Stimulated activated CD8-positive, alpha-beta memory T cell treated with anti-CD3 and anti-CD28 coated beads, Interleukin-15, amount 100 ng/mL, for 1 hour (primary cell): ENCODE data around the gene CHMP5.
A peak's percentile ranks its signal among the peaks of the same experiment; 100 is the strongest.

Experiments
- DNase-seq: peaks from one replicate; pipeline ENCODE4 v3.0.0-alpha.2; 2020; ENCODE audit warnings: low read depth

CHMP5 gene

DNA sequence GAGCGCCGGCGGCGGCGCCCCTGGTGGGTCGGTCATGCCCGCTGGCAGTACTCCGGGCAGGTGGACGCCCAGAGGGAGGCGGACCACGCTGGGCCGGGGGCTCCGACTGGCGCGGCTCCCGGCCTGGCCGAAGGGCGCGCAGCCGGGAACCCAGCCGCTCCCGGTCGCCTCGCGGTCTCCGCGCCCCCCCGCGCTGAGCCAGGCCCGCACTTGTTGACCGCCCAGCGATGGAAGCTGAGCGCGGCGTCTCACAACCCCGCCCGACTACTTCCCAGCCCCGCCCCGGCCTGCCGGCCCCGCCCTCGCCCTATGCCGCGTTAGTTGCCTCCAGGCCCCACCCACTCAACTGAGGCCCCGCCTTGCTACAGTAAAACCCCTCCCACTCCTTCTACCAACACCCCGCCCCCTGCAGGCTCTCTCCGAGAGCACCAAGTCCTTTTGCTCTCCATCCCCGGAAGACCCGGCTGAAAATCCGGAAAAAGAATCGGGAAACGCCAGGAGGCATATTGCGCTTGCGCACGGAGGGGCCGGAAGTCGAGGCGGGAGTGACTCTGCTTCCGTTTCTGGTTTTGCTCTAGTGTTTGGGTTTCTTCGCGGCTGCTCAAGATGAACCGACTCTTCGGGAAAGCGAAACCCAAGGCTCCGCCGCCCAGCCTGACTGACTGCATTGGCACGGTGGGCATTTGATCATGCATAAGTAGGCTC, at the start of gene CHMP5, which contains the start of gene BAG1:
Gene CHMP5, plus strand, starts transcription at position 577 of the 705 bp plus-strand sequence. Its CDS starts 30 bp downstream, at position 607.
Gene BAG1, minus strand, starts transcription at position 236 of the 705 bp plus-strand sequence.
- peak; percentile 100 for DNase-seq

DNA sequence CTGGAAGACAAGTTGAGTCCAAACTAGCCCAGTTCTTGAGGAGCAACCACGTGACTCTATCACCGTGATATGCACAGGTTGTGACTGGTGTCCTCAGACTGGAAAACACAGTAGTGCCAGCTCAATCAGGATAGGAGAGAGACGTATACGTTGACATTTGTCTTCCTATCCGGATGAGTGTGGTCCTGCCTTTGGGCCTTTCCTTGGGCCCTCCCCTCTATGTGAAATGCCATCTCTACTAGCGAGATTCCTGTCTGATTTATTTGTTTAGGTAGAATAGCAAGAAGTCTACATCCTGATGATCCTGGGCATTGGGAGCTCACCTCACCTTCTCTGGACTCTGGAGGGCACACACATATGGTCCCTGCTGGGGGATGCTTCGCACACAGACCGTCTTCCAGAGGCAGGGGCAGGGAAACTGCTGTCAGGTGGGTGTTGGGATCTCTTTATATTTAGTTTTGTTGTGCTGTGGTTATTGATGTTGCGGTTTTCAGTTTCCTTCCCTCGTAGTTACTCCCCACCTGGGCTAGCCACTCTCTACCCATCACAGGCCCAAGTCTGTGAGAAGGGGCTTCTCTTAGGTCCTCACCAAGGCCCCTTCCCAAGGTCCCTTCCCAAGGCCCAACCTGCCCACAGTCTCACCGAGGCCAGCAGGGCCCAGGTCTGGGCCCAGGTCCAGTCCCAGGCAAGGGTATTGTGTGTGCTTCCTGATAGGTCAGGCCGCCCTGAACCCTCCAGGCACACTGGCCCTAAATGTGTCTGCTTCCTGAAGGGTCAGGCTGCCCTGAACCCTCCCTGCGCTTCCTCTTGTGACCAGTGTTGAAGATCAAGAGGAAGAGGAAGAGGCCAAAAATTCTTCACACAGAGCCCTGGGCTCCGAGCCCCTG, 43.9 kb upstream of the CHMP5 start:
- DNase-seq, result no peak

DNA sequence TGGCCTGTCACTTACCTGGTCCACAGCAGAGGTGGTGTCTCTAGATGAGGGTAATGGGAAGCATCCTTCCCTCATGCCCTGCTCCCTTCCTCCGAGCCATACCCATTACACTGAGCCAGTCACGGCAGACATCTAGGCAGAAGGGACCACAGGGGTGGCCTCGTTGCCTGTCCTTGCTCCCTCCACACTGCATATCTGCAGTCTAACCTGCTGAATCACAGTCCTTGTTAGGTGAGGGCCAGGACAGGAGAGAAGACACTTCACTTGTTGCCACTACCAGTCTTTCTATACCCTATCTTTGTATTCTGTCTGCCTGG, 43.3 kb upstream of the CHMP5 start:
- no peak for DNase-seq

DNA sequence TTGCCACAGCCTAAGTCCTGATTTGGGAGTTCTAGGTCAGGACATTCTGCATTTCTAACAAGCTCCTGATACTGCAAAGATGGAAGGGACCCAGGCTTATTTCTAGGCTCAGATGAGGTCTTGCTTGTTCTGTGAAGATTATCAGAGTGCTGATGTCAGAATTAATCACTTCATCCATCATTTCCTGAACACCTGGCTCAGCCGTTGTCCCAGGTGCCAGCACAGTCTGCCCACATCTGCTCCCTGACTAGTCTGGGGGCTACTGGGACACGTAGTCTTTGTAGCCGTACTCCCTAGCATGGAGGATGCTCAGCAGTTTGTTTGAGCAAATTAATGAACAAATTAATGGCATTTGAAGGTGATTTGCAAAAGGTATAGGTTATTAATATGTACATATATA, 42.8 kb upstream of the CHMP5 start:
- no peak for DNase-seq

DNA sequence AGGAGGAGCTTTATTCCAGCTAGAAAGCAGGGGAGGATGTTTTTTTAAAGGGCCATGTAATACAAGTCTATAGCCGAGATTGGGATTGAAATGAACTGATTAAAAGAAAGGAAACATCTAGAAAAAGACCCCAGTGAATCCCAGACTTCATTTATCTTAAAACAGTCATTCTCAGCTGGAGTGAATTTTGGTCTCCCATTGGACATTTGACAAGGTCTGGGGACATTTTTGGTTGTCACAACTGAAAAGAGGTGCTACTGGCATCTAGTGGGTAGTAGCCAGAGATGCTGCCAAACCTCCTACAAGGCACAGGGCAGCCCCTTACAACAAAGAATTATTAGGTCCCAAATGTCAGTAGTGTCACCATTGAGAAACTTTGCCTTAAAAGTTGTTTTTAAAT, 41.2 kb upstream of the CHMP5 start:
- no peak for DNase-seq

DNA sequence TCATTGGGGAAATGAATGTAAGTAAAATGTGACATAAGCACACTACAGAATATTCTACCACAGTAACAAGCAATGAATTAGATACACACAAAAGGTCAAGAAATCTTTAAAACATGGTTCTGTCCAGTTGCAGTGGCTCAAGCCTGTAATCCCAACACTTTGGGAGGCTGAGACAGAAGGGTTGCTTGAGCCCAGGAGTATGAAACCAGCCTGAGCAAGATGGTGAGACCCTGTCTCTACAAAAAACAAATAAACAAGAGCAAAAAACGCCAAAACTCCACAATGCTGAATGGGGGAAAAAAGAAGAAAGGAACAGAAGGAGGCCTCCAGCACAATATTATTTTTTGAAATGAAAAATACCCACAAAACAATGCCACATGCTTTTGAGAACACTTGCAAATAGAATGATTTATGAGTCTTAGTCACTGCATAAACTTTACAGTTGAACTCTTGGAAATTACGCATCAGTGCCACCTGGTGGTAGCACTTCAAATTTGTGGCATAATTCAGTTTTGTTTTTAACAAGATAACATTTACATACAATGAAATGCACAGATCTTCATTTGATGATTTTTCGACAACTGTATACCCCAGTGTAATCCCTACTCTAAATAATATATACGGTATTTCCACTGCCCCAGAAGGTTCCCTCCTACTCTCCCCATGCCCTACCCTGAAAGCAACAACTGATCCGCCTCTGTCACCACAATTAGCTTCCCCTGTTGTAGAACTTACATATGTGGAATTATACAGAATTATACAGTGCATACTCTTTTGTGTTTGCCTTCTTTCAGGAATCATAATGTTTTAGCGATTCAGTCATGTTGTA, 39.3 kb upstream of the CHMP5 start:
- DNase-seq, result peak; percentile 51

DNA sequence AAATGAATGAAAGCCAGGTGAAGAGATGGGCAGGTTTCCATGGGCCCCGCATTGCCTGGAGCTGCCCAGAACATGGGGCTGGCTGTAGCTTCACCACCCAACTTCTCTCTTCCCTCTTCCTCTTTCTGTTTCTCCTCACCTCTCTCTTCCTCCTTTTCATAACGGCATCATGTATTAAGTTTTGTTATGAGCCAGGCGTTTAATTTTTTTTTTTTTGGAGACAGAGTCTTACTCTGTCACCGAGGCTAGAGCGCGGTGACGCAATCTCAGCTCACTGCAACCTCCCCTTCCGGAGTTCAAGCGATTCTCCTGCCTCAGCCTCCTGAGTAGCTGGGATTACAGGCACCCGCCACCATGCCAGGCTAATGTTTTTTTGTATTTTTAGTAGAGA, 37.8 kb upstream of the CHMP5 start:
- no peak for DNase-seq

DNA sequence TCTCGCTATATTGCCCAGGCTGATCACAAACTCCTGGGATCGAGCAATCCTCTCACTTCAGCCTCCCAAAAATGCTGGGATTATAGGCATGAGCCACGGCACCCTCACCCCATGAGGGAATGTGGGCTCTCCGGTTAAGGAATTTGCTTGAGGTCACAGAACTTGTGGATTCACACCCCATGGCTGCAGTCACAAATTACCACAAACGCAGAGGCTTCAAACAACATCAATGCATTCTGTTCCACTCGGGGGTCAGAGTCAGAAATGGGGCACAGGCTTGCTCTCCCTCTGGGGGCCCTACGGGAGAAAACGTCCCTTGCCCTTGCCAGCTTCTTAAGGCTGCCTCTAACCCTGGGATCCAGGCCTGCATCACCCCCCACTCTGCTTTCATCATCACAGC, 37.1 kb upstream of the CHMP5 start:
- no peak for DNase-seq

DNA sequence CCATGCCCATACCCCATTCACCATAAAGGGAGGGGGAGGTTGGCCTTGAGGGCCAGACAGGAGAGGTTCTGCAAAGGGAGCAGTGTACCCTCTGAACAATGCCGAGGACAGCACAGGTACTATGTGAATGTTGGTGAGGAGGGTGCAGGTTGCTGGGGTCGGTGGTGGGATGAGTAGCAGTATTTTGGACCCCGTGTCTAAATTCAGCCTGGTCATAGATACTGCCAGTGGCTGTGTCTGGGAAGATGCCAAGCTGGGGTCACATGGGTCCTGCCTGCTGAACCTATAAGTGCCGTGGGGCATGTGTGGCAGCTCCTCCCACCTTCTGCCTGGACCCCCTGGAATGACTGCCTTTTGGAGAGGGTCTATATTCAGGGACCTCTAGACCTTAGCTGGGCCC, 36.2 kb upstream of the CHMP5 start:
- no peak for DNase-seq

DNA sequence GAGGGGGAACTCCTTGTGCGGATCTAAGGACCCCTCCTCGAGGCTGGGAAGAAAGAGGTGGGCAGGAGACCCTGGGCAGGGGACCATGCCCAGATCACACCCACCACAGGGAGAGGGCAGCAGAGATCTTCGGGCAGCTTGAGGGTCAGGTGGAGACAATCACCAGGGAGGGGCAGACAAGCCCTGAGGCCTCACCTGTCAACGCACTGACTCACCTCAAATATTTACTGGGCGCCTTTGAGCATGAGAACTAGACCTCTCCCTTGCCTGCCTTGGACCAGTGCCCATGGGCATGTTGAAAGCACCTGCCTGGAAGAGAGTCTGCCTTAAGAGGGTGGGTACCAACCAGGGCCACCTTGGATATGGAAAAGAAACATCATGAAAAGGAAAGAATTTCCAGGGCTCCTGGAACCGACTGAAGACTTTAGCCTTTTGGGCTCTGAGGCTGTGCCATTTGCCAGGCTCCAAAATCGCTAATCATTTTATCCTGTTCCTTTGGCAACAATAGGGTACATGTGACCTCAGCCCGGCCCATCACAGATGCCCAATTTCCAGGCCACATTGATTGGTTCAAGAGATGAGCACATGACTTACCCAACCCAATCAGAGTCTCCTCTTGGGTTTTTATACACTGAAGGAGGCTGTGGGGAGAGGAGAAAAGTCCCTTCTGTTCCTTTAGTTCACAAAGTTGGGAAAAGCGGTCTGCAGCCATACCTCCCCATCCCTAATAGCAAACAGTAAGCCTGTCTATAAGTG, 35.3 kb upstream of the CHMP5 start:
- DNase-seq, result no peak

DNA sequence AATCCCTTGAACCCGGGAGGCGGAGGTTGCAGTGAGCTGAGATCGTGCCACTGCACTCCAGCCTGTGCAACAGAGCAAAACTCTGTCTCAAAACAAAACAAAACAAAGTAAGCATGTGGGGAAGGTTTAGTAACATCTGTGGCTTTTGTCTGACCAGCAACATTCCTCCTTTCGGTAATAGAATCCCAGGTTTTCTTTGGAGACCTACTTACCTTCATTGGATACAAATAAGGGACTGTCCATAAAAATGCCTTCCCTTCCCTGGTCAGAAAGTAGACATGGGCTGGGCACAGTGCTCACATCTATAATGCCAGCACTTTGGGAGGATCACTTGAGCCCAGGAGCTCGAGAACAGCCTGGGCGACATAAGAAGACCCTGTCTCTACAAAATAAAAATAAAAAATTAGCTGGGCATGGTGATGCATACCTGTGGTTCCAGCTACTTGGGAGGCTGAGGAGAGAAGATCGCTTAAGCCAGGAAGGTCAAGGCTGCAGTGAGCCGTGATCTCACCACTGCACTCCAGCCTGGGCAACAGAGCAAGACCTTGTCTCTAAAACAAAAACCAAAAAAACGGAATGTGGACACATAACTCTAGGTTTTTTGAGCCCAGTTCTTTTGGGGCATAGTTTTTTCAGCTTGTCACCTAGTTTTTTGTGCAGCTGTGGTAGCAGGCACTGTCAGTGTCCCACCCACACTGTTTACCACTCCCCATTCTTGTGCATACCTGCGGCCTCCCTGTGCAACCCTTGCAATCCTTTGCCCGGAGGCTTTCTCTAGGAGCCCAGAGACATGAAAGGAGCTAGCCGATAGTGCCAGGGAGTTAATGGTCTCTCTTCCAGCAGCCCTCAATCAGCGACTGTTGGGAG, 33.9 kb upstream of the CHMP5 start:
- no peak for DNase-seq

DNA sequence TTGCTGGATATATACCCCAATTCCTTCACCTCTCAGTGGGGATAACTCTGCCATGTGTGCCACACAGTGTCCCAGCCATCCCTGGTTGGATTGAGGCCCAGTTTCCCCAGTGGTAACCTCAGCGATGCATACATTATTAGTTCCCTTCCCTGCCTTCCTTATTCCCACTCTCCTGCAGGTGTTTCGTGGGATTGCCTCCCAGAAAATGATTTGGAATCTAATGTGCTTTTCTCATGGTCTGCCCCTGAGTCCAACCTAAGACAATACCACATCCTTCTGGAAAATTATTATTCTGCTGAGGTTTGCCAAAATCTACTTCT, 33.3 kb upstream of the CHMP5 start:
- DNase-seq, result no peak

DNA sequence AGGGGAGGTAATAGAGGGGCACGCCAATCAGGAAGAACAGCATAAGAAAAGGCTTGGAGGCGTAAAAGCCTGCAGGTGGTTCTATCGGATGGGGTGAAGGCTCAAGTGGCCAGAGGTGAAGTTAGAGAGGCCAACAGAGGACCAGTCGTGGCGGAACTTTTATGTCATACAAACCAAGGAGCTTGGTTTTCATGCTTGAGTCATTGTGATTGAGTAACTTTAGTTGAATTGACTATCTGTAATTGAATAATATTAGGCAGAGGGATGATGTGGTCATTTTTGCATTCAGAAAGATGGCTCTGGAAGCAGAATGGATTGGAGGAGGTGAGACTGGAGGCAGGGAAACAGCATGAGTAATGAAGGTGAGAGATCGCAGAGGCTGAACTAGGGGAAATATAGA, 32.0 kb upstream of the CHMP5 start:
- DNase-seq, result no peak

DNA sequence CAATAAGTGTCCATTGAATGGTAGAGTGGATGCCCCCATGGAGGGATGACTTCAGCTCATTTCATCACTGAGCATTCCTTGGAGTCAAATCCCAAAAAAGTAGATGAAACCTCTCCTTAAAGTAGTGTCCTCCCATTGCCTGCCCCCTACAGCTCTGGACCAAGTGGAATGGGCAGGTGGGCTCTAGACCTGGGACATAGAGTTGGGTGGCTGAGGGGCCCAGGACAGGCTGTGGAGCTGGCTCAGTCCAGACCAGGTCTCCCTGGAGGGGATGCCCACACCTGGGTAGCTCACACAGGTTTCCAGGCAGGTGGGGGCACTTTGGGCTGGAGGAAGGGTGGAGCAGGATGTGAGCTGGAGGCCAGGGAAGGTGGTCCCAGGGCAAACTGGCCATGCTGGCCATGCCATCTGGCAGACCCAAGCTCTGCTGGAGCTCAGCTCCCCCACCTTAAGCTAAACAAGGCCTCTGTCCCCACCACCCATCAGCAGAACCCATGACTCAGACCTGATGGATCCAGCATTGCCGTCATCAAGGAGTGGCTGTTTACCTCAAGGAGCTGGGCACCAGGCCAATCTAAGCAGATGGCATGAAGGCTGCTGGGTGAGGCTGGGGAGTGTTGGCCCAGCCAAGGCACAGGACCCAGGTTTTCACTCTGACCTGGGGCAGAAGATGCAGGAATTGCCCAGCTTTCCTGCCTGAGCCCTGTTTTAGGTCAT, 31.1 kb upstream of the CHMP5 start:
- DNase-seq, result no peak

DNA sequence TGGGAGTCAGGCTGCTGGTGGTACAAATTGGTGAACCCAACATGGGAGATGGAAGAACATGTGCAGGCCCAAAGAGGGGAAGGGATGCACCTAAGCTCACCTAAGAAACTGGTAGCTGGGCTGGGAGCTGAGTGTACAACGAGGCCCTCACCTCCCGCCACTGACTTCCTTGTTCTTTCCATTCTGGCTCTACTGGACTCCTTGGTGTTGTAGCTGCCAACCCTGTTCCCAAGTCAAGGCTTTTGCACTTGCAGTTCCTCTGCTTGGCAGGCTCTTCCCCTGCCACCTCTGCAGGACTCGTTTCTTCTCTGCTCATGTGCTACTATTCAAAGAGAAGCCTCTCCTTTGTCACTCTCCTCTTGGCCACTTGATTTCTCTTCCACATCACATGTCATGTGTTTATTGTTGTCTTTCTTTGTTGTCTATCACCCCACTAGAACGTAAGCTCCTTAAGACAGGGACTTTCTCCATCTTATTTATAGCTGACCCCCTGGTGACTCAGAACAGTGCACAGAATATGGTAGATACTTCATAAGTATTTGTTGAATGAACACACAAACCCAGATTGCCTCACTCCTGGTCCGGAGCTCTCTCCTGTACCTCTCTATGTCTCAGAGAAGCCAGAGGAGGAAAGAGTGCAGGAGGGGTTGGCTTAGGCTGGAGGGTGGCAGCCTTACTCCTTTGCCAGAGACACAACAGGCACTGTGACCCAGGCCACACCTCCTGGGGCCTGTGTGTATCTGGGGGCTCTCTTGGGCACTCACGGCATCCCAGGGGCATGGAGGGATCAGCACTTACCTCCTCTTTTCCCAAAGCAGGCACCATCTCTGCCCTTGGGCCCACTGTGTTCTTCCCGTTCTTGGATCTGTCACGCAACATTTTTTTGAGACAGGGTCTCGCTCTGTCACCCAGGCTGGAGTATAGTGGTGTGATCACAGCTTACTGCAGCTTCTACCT, 30.1 kb upstream of the CHMP5 start:
- DNase-seq, result no peak

DNA sequence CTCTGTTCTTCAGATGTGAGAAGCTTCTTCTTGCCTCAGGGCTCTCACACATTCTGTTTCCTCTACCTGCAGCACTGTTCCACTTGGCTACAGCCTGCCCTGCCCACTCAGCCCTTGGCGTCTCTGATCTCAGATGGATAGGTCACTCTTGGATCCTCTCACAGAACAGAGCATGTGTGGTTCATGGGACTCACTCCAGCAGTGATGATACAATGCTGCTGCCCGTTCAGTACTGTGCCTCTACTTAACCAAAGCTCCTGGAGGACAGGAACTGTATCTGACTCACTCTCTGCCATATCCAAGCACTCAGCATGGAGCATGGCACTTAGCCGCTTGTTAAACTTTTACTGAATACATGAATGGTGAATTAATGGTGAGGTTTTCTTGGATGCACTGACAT, 28.3 kb upstream of the CHMP5 start:
- no peak for DNase-seq

DNA sequence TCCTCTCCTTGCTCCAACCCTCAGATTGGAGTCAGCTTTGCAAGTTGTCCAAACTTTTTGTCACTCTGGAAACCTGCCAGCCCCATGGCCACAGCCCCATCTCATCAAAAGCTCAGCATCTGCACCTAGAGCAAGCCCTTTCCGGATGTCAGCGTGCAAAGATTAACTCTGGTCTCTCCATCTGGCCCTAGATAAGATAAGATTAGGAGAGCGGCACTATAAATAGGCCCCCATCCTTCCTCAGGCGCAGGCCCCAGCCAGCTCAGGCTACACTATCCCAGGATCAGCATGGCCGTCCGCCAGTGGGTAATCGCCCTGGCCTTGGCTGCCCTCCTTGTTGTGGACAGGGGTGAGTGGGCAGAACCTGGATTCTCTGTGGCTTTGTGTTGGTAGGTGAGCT, 24.9 kb upstream of the CHMP5 start, which contains the start of gene SPINK4:
Gene SPINK4, plus strand, starts transcription at position 247 of the 400 bp plus-strand sequence. Its CDS starts 42 bp downstream, at position 289.
- no peak for DNase-seq

DNA sequence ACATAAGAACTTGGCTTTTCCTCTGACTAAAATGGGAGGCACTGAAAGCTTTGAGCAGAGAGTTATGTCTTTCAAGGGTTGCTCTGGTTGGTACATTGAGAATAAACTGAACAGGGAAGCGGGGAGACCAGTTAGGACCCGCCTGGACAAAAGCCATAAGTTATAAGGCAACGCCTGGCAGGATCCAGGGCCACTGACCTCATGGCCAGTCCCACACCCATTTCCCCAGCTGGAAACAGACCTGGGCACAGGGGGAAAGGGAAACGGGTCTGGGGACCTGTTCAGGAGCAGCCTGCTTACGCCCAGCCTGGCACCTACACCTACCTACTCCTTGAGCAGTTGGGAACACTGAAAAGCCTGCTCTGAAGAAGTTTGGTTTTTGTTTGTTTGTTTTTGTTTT, 23.6 kb upstream of the CHMP5 start:
- DNase-seq, result no peak

DNA sequence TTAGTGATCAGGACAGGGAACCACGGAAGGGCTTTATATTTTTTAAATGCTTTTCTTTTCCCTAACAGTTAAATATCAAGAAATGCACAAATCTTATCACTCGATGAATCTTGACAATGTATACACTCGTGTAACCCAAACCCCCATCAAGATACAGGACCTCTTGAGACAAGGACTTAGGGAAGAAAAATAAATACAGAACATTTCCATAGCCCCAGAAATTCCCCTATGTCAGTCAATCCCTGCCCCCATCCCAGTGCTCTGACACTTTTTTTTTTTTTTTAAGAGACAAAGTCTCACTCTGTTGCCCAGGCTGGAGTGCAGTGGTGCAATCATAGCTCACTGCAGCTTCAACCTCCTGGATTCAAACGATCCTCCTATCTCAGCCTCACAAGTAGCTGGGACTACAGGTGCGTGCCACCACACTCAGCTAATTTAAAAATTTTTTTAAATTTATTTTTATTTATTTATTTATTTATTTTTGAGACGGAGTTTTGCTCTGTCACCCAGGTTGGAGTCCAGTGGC, 22.2 kb upstream of the CHMP5 start:
- no peak for DNase-seq
